Measurements from ENCODE around the gene RPL10. TPM values are rescaled to one million over a fixed set of nuclear protein-coding genes. Genes with fewer than 3 reads are reported as not detected.

RPL10 gene
- total RNA-seq, 1 donor, result 3,230 TPM

DNA sequence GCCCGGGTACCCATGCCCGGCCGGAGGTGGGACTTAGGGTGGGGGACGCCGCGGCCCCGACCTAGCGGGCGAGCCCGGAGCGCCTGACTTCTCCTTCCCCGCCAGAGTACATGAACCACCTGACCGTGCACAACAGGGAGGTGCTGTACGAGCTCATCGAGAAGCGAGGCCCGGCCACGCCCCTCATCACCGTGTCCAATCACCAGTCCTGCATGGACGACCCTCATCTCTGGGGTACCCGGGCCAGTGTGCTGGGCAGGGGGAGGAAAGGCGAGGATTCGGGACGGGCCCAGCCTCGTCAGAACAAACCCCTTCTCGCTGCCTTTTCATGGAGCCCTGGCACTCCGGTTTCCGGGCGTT lies 13.8 kb downstream of the RPL10 start:
- peak overlapping the region; percentile 69 for H3K4me3 ChIP-seq (ENCODE audit: low read depth, low read length)
- TF ChIP-seq, protein P1, sequence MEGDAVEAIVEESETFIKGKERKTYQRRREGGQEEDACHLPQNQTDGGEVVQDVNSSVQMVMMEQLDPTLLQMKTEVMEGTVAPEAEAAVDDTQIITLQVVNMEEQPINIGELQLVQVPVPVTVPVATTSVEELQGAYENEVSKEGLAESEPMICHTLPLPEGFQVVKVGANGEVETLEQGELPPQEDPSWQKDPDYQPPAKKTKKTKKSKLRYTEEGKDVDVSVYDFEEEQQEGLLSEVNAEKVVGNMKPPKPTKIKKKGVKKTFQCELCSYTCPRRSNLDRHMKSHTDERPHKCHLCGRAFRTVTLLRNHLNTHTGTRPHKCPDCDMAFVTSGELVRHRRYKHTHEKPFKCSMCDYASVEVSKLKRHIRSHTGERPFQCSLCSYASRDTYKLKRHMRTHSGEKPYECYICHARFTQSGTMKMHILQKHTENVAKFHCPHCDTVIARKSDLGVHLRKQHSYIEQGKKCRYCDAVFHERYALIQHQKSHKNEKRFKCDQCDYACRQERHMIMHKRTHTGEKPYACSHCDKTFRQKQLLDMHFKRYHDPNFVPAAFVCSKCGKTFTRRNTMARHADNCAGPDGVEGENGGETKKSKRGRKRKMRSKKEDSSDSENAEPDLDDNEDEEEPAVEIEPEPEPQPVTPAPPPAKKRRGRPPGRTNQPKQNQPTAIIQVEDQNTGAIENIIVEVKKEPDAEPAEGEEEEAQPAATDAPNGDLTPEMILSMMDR (IDR thresholded peaks at IDR 0.05; ENCODE audit: insufficient read depth, low read length), result no peak
- DNase-seq (ENCODE audit: low read depth), result peak; percentile 28

DNA sequence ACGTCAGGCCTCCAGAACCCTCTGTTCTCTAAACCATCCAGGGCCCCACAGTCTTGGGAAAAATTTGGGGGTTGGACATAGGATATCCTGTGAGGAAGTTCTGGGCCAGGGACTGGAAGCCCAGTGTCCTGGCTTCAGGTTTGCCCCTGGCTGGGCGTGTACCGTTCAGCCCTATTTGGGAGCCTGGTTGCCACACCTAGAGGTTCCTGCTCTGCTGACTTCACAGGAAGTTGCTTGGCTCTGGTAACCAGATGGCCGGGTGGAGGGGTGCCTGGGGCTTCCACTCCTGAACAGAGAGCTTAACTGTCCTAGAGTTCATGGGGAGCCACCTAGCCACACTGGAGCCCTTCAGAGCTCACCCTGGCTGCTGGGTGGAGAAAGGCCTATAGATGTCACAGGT lies 14.3 kb downstream of the RPL10 start:
- H3K4me3 ChIP-seq (ENCODE audit: low read depth, low read length), result peak overlapping the region; percentile 69
- TF ChIP-seq, protein P1 (IDR thresholded peaks at IDR 0.05; ENCODE audit: insufficient read depth, low read length), result no peak
- no peak for DNase-seq (ENCODE audit: low read depth)

GRCh38 chrX:154413142-154413541 lies 15.0 kb downstream of the RPL10 start:
- DNase-seq (ENCODE audit: low read depth), result no peak
- TF ChIP-seq, protein P1 (IDR thresholded peaks at IDR 0.05; ENCODE audit: insufficient read depth, low read length), result no peak
- no peak overlapping the region for H3K4me3 ChIP-seq (ENCODE audit: low read depth, low read length)

GRCh38 chrX:154417157-154417556 lies 19.0 kb downstream of the RPL10 start:
- H3K4me3 ChIP-seq (ENCODE audit: low read depth, low read length), result no peak overlapping the region
- no peak for DNase-seq (ENCODE audit: low read depth)
- TF ChIP-seq, protein P1 (IDR thresholded peaks at IDR 0.05; ENCODE audit: insufficient read depth, low read length), result no peak

DNA sequence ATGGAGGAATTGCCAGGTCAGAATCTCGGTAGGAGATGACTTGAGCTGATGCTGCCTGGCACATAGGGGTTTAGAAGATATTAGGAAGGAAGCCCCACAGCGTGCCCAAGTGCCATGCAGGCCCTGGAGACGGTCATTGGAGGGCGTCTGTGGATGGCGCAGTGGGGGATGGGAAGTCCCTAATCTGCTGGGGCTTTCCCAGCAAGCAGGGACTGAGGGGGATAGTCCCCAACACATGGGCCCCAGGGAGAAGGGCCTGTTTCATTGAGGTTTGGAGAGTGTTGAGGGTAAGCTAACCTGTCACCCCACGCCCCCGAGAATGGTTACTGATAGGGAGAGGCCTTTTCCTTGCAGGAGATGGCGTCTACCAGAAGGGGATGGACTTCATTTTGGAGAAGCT lies 21.0 kb downstream of the RPL10 start:
- DNase-seq (ENCODE audit: low read depth), result no peak
- H3K4me3 ChIP-seq (ENCODE audit: low read depth, low read length), result no peak overlapping the region
- TF ChIP-seq, protein P1 (IDR thresholded peaks at IDR 0.05; ENCODE audit: insufficient read depth, low read length), result no peak

GRCh38 chrX:154419688-154420401 lies 21.7 kb downstream of the RPL10 start:
- no peak overlapping the region for H3K4me3 ChIP-seq (ENCODE audit: low read depth, low read length)
- DNase-seq (ENCODE audit: low read depth), result no peak

More at GRCh38 chrX:154419688-154420401, 21.7 kb downstream of the RPL10 start:
- TF ChIP-seq, protein P1 (IDR thresholded peaks at IDR 0.05; ENCODE audit: insufficient read depth, low read length), result no peak
